HG02943 (cell line): ENCODE results near the gene SLC24A3.

ENCODE experiments used
- ATAC-seq: cut with Tn5 transposase; IDR thresholded peaks from one replicate; pipeline ENCODE4 v1.9.1; 2021; ENCODE audit warnings: mild to moderate bottlenecking, low read depth, moderate library complexity; ENCODE audit not compliant: unreplicated experiment

The SLC24A3 gene

DNA sequence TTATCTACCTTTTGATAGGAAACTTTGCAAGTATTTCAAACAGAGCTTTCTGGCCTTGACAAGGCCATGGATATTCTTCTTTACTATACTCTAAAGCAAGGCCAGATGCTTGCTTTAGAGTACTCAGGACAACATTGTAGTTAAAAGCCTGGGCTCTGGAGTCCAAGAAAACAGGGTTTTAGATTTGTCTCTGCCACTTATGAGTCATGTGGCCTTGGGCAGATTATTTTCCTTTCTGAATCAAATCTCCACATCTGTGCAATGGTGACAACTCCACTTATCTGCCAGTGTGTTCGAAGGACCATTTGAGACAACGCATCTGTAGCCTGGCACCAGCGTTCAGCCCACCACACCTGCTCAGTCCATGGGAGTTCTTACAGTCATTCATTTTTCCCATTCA lies 279.7 kb downstream of the SLC24A3 start:
- no peak for ATAC-seq

DNA sequence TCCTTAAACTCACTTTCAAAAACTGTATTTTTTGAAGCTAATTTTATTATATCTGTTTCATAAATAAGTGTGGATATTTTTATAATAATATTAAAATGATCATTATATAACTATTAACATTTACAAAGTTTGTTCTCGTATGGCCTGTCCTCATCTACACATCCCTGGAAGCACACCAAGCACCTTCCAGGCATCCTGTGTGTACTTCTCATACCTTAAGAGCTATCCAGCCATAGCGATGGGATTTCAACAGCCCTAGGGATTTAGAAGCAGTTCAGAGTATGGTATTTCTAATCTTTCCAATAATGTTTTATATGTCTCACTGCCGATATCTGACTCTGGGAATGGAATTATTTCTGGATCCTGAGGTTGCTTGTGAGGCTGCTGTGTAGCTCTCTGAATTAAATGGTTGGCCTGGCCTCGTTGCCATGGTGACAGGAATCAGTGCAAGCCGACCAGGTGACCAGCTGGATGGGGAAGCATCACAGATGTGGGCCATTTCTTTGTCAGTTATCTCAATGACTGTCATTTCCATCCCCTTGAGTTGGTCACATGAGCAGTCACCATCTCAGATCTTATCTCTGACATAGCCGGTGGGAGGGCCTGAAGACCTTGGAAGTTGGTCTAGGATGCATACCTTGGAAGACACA lies 280.4 kb downstream of the SLC24A3 start:
- ATAC-seq = no peak

DNA sequence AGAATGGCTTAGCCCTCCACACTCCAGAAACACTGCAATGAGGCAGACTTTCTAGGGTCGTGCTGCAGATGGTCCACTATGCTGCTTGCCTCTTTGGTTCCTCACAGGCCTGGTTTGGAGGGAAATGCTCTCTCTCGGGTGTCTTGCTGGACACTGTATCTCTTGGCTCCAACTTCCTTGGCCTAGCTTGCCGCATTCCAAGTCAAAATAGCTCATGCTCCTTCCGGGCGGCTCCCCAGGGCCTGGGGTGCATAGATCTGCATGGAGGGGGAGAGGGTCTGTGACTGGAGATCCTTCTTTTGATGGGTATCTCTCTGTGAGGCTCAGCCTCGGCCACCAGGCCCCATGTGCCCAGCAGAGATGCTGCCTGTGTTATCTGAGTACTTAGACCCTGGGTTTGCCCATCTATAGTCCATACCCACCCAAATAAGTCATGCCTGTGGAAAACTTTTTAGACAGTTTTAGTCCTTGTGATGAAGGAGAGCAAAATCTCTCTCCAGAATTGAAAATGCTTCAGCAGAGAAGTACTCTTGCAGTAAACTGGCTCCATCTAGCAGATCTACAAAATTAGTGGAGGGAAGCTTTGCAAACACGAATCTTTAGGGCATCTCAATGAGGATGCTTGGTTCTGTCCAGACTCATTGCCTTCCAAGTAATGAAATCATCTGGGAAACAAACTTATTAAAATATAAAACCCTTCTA lies 281.5 kb downstream of the SLC24A3 start:
- ATAC-seq = no peak

DNA sequence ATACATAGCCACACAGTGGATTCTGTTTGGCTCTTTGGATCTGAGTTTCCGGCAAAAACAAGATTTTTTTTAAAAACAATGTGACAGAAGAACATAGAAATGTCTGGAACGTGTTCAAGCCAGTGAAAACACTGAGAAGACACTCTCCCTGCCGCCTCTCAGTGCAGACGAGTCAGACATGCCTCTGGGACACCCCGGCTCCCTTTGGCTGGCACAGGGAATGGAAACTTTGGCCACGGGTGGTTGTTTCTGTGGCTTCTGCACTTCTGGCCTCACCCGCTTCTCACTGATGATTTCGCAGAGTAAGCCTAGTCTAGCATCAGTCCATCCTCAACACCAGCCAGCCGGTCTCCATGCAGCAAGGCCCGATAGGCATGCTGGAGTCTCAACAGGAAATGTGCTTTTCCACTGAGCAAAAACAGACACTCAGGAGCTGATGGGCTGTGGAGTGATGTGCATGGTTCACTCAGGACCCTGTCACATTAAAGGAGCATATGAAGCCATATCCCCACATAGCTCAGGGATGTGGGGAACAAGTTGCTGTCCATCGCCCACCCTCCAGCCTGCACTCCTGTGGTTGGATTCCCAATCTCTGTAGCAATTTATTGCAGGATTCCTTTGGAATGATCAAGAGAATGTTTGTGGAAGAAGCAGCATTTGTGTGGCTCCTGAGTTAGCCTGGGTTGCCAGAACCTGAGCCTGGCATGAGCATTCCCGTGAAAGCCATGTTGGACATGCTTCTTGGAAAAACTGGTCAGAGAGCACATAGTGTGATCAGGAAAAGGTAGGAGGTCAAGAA lies 283.7 kb downstream of the SLC24A3 start:
- ATAC-seq = no peak

DNA sequence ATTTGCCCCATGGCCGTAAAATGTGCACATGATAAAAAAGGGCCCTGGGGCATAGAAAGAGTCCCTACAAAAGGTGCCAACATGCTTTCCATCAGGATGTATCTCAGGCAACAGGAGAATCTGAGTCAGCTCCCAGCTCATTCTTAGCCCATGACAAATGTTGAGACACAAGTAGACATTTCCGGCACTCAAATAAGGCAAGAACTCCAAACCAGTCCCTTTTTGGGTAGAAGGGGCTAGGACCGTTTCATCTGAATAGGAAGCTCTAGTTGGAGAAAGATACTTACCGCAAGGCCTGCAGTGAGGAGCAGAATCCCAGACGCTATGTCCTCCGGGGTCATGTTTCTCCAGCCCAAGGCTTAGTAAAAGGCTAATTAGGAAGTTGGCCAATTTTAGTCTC lies 284.6 kb downstream of the SLC24A3 start:
- no peak for ATAC-seq

DNA sequence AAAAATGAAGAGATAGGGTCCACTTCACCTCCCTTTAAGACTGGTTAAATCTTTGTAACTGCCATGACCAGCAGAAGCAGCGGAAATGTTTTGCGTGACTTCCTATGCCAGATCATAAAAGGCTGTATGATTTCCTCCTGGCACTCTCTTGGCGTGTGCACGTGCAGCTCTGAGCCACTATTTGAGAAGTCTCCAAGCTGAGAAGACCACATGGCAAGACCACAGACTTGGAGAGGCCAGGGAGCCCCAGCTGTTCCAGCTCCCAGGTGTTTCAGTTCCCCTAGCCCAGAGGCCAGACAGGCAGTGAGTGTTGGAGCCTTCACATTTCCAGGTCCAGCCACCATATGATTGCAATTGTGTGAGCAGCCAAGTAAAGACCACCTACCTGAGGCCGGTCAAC lies 286.3 kb downstream of the SLC24A3 start:
- no peak for ATAC-seq

DNA sequence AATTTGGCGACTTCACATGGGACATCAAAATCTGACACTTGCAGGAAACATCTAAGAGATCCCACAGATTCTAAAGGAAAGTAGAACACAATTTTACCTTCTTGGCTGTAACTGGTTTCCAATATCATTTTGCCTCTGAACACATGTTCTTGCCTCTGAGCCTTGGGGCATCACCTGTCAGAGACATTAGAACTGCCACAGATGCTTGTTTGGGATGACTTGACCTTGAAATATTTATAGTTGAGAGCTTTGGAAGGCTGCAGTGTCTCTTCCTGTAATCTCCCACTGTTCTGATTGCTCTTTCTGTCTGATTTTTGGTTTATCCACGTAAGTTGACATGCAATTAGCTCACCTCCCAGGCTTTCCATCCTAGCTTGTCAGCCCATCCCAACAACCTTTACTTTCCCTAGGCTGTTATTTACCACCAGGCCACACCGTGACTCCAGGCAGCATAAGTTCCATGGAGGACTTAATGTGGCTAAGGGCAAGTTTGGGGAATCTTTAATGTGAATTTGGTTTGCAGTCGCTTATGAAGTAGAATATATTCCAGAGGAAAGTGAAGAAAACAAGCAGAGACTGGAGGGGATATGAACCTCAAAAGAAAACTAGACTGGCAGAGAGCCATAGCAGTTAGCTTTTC lies 289.2 kb downstream of the SLC24A3 start:
- ATAC-seq = no peak

DNA sequence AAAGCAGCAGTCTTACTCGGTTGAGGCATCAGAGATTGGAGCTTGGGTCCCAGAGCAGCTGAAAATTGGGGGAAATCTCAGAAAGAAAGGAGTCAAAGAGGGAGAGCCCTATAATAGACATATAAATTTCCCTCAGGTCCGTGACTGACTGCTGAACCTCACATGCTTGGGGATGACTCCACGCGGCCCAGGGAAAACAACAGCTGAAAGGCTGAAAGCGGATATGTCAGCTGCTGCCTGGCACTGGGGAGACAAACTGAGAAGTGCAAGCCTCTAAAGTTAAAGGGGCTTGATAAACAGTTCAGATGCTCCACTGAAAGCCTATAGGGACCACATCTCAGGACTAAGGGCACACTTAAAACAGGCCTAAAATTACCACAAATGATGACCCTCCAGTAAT lies 289.7 kb downstream of the SLC24A3 start:
- ATAC-seq = no peak

DNA sequence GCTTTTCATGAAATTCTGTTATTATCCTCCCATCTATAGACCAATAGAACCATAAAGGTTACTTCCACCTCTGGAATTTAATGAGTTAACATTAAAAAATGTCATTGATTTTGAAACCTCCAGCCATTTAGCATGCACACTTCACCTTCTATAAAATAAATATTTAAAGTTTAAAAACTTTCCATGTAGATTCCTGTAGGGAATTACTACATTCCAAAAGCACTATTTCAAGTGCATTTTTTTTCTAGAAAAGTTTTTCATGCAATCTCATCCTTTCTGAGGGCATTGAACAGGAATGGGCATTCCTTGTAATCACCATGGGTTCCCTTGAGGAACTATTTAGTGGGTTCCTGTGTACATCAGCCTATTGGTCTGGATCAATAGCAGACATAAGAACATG lies 291.8 kb downstream of the SLC24A3 start:
- no peak for ATAC-seq

DNA sequence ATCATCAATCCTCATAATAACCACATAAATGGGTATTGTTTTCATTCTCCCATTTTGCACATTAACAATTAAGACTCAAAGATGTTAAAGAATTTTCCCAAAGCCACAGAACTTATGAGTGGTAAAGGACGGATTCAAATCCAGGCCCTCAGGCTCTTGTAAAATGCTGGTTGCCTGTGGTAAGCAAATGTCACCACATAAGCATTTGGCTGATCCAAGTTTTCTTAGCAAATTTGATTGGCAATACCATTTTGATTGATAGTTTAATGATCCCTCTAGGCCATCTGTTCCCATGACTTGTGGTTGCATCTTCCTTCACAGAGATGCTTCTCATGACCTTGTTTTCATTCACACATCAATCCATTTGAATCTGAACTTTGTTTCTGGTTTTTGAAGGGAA lies 293.6 kb downstream of the SLC24A3 start:
- ATAC-seq = no peak

DNA sequence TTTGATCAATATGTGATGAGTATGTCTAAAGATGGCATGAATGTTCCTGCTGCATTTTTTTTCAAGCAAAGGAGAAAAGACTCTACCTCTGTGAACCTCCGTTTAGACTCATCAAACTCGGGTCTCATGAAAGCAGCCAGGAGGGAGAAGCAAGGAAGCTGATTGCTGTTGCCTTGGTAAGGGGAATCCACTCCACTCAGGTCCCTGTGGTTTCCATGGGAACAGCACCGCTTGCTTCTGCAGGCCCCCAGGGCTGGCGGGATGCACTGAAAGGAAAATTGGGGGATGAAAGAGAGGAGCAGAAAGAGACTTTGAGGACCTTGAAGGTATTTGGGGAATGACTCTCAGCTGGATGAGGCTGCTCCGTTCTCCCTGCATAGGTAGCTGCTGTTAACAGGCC lies 296.0 kb downstream of the SLC24A3 start:
- no peak for ATAC-seq

DNA sequence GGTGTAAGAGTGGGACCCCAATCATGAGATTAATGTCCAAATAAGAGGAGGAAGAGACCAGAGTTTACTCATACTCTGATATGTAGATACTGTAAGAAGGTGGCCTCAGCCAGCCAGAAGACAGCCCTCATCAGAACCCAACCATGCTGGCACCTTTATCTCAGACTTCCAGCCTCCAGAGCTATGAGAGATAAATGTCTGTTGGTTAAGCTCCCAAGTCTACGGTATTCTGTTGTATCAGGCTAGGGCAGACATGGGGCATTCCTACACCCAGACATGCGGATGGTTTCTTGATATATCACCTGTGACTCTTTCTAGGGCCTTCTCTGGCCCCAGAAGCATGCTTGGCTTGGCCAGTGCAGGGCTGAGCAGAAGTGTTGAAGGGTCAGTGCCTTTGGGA lies 298.2 kb downstream of the SLC24A3 start:
- no peak for ATAC-seq

DNA sequence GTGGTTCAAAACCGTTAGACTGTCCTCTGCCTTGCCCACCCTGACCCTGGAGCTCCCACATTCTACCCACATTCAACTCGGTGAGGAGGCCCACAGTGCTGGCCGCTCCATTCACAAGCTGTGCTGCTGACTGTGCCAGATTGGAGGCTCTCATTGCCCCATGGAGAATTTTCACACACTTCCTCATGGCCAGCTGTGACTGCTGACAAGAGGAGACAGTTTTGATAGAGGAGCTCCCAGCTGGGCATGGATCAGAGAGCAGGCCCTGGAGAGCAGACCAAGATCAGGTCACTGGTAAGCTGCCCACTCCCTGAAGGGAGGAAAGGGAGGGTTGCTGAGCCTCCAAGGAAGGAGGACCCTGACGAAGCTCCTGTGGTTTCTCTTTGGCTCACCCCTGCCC lies 299.5 kb downstream of the SLC24A3 start:
- no peak for ATAC-seq

DNA sequence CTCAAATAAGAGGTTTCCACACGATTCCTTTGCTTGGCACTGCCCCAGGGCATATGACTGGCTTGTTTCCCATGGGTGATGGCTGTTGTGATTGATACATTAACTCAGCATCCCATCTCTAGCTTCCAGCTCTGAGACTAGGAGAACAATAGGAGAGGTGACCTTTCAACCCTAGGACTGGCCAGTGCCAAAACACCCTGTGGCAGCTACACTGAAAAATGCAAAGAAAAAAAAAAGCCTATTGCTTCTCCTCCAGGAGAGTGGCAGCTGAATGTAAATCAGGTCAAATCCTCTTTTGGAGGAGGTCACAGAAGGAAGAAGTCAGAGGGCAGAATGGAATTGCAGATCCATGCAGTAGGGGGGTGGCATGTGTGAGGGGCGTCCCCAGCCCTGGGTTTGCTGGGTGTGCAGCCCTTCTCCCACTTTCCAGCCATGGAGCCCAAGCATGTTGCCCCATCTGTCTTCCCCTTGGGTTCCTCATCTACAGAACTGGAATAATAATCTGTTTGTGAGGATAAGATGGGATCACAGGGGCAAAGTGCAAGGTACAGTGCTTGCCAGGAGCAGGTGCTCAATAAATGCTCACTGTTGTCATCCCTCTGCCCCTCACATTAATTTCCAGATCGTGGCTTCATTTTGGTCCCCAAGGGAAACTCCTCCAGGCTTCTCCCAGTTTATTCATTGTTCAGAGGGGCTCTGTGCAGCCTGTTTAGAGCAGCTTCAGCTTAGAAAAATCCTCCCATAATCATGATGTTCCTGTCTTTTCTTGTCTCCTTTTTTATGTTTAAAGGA lies 300.6 kb downstream of the SLC24A3 start:
- ATAC-seq = no peak

DNA sequence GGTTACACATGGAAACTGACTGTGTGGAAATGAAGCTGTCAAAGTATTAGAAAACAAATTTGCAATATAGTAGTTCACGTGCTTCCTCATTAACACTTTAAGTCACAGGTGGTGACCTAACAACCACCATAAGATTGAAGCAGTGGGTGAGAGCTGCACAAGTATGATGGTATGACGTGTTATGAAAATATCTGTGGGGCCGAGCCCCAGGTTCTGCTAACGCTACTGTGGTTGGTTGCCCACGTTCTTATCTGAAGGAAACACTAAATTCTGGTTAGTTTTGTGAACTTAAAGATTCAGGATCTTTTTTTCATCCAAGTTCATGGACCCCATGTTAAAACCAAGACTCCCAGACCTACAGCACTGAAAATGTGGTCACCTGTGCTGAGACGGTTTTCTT lies 302.6 kb downstream of the SLC24A3 start:
- no peak for ATAC-seq

DNA sequence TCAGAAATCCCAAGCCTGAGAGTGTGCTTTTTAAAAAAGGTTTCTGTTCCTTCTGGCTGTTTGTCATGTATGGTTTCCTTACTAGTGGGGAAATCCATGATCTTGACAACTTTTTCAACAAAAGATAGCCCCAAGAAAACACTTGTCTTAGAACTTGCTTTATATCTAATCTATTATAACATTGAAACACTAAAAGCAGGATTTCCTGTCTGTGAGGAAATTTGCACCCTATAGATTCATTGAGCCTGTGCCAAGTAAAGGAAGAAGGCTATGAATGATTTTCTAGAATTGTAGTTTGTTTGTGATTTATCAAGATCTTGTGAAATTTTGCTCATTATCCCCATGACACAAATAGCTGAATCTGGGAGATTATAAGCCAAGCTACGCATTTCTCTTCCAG lies 307.0 kb downstream of the SLC24A3 start:
- ATAC-seq = no peak

DNA sequence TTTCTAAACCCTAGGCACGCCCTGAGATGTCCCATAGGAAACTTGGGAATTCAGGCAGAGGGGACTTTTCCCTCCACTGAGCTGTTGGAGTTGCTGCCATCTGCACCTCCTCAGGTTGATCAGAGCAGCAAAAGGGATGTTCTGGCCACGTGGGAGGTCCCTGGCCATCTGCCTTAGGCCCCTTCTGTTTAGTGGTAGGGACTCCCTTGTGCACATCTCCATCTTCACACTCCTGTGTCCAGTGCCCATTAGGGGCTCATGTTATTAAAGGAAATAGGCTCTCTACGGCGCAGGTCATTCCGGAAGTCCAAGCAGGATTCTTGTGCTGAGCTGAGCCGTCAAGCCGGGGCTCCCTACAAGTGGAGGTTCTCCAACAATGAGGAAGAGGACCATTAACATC lies 307.8 kb downstream of the SLC24A3 start:
- no peak for ATAC-seq

DNA sequence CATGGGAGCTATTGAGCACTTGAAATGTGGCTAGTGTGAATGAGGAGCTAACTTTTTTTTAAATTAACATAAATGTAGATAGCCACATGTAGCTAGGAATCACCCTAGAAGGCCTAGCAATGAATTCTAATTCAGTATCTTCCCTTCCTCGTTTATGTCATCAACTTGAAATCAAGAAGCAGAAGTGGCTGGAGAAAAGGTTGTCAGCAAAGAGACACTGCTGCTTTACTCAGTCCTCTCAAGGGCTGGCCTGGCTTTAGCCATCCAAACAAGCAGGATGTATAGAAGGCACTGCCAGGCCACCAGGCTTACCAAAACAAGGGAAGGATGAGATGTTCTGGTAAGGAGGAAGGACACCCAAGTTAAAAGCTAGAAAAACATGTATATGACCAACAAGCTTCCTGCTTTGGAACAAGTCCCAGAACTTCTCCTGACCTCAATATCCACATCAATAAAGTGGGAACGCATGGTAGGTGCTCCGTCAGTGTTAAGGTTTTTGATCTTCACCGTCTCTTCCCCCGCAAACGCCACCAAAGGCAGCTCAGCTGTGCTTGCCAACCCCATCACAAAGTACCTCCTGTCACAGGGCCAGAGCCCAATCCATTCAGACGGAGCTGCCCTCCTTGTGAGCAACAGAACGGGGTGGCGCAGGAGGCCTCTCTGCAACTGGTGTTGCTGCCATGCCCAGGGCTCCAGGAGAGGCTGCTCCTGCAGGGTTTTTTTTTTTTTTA lies 309.8 kb downstream of the SLC24A3 start:
- ATAC-seq = no peak

DNA sequence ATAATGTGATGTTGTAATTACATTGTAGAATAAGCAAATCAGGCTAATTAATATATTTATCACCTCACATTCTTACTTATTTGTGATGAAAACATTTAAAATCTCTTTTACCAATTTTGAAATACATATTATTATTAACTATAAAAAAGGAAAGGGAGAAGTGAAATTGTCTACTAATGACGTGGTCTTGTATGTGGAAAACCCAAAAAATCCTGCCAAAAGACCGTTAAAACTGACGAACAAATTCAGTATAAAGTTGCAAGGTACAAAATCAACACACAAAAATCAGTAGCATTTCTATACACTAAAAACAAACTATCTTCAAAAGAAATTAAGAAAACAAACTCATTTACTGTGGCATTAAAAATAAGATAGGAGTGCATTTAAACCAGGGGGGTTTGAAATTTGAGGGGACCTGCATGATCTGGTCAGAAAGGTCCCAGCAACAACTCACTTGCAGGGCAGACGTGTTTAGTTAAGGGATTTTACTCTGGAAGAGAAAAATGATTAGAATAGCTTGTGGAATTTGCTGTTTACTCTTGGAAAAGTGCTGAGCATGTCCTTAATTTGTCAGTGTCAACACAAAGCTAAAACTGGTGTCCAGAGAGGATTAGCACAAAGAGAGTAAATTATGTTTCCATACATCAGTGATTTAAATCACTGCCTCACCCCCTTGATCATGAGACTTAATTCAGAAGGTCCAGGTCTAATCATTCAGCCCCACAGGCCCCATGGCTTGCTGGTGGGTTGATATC lies 310.6 kb downstream of the SLC24A3 start:
- ATAC-seq = no peak
